ENCODE data around the gene TLDC2.

- no peak for TF ChIP-seq CTCF (IDR thresholded peaks at IDR 0.05)
- TF ChIP-seq POLR2A (IDR thresholded peaks at IDR 0.05): no peak
Measured at GRCh38 chr20:36866681-36867495, 9.1 kb upstream of the TLDC2 start.
